ENCODE measurements around the gene HOGA1.
"Not testable (repeated sequence)": the region's sequence is repeated elsewhere in the genome, so short reads cannot be mapped to it uniquely, and the experiment has no call there.

- not testable (repeated sequence) for TF ChIP-seq POLR2AphosphoS5 (IDR thresholded peaks at IDR 0.05; ENCODE audit: borderline replicate concordance, low read depth, low read length); EZH2 (IDR thresholded peaks at IDR 0.05)
These were observed 65.2 kb downstream of the HOGA1 start for GRCh38 chr10:97649405-97649750.
